CD1c-positive myeloid dendritic cell (primary cell): ENCODE measurements around the gene REC8.
A peak's percentile ranks its signal among the peaks of the same experiment; 100 is the strongest.

Experiments
- DNase-seq: peaks from one replicate; pipeline ENCODE4 v3.0.0-alpha.2; 2016; ENCODE audit errors: extremely low spot score

The REC8 gene, protein sequence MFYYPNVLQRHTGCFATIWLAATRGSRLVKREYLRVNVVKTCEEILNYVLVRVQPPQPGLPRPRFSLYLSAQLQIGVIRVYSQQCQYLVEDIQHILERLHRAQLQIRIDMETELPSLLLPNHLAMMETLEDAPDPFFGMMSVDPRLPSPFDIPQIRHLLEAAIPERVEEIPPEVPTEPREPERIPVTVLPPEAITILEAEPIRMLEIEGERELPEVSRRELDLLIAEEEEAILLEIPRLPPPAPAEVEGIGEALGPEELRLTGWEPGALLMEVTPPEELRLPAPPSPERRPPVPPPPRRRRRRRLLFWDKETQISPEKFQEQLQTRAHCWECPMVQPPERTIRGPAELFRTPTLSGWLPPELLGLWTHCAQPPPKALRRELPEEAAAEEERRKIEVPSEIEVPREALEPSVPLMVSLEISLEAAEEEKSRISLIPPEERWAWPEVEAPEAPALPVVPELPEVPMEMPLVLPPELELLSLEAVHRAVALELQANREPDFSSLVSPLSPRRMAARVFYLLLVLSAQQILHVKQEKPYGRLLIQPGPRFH

DNA sequence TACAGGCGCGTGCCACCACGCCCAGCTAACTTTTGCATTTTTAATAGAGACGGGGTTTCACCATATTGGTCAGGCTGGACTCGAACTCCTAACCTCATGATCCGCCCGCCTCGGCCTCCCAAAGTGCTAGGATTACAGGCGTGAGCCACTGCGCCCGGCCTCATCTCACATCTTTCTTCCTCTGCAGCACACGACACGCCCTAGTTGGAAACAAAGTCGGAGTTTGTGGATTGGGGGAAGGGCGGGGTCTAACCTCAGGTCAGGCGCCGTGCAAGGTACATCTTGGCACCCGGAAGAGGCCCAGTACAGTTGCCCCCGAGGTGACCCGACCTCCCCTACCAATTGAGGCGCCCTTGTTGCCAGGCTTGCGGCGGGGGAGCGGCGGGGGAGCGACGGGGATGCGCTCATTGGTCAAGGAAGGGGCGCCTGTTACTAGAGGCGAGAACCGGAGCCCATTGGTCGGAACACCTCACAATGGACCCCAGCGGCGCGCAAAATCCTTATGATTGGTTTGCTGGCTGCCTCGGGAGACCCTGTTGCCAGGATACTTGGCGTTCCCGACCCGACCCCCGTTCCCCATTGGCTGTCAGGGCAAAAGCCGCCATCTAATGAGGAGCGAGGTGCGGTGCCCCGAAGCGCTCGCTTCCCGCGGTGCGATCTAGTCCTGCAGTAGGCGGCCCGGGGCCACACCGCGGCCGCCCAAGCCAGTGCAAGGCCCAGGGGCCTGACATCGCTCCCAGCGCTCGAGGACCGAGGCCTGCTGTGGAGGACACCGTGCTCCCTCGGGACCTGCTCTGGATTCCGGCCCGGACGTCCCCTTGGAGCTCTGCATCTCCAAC, at the start of gene REC8:
REC8 (plus strand) TSS at position 659 of the 839 bp plus-strand sequence. CDS start 473 bp downstream, outside the sequence.
- peak; percentile 33 for DNase-seq

- no peak for DNase-seq
Measured at GRCh38 chr14:24122416-24122815, 49.5 kb upstream of the REC8 start.

- no peak for DNase-seq
Measured at GRCh38 chr14:24122898-24123297, 49.0 kb upstream of the REC8 start.

GRCh38 chr14:24123424-24124417, 48.2 kb upstream of the REC8 start:
- DNase-seq, result no peak

GRCh38 chr14:24126939-24127338, 44.9 kb upstream of the REC8 start:
- no peak for DNase-seq

- DNase-seq, result no peak
Measured at GRCh38 chr14:24127673-24128072, 44.2 kb upstream of the REC8 start.

DNA sequence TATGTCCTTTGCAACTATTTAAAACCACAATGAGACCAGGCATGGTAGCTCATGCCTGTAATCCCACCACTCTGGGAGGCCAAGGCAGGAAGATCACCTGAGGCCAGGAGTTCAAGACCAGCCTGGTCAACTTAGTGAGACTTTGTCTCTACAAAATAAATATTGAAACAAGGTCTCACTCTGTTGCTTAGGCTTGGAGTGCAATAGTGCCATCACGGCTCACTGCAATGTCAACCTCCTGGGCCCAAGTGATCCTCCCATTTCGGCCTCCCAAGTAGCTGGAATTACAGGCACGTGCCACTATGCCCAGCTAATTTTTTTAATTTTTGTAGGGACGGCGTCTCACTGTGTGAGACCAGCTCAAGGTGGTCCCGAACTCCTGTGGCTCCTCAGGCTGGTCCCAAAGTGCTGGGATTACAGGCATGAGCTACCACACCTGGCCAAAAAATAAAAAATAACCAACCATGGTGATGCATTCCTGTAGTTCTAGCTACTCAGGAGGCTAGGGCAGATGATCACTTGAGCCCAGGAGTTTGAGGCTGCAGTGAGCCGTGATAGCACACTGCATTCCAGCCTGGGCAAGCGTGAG, 42.4 kb upstream of the REC8 start:
- DNase-seq, result no peak

- peak; percentile 18 for DNase-seq
Measured at GRCh38 chr14:24130380-24130716, 41.5 kb upstream of the REC8 start, which contains the start of gene FITM1. FITM1 (plus strand) TSS chr14:24130659; CDS start chr14:24131564, 905 bp downstream.

DNA sequence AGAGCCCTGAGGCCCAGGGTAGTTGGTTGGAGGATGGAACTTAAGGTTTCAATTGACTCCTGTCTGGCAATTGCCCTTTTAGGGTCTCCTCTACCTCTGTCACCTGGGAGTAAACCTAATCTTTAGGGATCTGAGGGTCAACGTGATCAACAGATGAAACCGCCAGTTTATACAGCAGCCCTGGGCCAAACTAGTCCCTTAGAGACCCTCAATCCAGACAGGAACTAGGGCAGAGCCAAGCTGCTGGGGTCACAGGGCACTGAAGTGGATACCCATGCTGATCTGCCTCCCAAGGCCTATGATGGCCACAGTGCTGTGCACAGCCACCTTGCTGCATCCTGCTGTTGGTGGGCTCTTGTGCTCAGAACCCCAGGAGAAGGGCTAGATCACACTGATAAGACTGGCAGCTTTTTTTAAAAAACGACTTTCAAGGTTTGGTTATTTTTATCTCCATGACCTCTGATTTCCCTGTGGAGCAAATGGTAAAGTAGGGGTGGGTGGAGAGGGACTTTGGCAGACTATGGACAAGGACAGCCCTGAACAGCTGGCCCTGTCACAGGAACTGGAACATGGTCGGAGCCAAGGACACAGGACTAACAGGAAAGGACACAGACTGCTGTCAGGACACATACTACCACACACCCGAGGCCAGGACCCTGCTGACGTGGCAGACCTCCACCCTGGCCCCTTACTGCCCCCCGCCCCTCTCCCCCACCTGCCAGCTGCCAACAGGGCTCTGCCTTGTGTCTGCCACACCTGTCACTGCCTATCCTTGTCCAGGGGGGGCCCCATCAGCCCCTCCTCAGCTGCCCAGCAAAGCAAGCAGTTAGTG, 40.9 kb upstream of the REC8 start:
- no peak for DNase-seq

DNA sequence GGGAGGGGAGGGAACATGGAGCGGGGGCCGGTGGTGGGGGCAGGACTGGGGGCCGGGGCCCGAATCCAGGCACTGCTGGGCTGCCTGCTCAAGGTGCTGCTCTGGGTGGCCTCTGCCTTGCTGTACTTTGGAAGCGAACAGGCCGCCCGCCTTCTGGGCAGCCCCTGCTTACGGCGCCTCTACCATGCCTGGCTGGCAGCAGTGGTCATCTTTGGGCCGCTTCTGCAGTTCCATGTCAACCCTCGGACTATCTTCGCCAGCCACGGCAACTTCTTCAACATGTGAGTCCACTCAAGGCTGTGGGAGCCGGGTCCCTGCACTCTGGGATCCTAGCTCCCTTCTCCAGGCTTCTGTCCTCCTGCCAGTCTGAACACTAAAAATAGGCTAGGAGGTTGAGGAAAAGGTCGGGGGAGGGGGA, 40.3 kb upstream of the REC8 start:
- DNase-seq, result no peak

DNA sequence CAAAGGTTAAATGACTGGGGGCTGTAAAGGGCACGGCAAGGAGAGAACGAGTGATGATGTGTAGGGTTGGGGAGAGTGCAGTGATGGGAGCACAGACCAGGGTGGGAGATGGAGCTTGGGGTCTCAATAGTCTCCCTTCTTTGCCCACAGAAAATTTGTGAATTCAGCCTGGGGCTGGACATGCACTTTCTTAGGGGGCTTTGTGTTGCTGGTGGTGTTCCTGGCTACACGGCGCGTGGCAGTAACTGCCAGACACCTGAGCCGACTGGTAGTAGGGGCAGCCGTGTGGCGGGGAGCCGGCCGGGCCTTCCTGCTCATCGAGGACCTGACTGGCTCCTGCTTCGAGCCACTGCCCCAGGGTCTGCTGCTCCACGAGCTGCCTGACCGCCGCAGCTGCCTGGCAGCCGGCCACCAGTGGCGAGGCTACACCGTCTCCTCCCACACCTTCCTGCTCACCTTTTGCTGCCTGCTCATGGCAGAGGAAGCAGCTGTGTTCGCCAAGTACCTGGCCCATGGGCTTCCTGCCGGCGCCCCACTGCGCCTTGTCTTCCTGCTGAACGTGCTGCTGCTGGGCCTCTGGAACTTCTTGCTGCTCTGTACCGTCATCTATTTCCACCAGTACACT, 39.7 kb upstream of the REC8 start:
- no peak for DNase-seq

GRCh38 chr14:24132976-24133375, 38.9 kb upstream of the REC8 start:
- no peak for DNase-seq

- no peak for DNase-seq
Measured at GRCh38 chr14:24133735-24134134, 38.1 kb upstream of the REC8 start.

- DNase-seq, result no peak
Measured at GRCh38 chr14:24135584-24135833, 36.4 kb upstream of the REC8 start.

DNA sequence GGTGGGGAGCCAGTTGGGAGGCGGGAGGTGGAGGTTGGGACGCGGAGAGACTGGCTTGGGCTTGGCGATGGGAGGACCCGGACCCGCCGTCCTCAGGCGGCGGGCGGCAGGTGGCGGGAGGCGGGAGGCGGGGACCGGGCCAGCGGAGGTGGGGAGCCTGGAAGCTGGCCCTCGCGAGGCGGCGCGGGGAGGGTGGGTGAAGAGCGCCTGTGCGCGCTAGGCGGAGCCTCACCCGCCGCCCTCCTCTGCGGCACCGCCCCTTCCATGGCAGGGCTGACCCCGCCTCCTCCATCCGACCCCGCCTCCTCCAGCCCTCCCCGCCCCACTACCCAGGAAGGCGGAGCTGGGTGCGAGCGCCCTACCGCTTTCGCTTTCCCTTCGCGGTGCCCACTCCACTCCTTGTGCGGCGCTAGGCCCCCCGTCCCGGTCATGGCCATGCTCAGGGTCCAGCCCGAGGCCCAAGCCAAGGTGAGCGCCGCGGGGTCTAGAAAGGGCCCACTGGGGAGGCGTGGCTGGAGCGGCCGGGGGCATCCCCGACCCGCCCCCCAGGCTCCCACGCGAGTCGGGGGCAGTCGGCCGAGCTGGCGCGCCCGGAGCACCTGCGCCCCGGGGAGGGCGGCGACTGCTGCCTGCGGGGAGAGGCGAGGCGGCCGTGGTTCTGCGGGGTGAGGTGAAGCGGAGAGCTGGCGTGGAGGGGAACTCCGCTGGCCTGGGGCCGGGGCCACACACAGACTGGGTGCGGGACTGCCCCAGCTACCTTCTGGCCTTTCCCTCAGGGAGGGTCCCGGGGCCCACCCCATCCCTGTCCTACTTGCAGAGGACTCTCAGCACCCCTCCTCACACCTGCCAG, 35.8 kb upstream of the REC8 start, which contains the start of gene PSME1:
PSME1 (plus strand) TSS at position 361 of the 850 bp plus-strand sequence; CDS start at position 430, 69 bp downstream.
- peak; percentile 95 for DNase-seq

GRCh38 chr14:24136684-24137528, 35.0 kb upstream of the REC8 start:
- DNase-seq, result no peak

DNA sequence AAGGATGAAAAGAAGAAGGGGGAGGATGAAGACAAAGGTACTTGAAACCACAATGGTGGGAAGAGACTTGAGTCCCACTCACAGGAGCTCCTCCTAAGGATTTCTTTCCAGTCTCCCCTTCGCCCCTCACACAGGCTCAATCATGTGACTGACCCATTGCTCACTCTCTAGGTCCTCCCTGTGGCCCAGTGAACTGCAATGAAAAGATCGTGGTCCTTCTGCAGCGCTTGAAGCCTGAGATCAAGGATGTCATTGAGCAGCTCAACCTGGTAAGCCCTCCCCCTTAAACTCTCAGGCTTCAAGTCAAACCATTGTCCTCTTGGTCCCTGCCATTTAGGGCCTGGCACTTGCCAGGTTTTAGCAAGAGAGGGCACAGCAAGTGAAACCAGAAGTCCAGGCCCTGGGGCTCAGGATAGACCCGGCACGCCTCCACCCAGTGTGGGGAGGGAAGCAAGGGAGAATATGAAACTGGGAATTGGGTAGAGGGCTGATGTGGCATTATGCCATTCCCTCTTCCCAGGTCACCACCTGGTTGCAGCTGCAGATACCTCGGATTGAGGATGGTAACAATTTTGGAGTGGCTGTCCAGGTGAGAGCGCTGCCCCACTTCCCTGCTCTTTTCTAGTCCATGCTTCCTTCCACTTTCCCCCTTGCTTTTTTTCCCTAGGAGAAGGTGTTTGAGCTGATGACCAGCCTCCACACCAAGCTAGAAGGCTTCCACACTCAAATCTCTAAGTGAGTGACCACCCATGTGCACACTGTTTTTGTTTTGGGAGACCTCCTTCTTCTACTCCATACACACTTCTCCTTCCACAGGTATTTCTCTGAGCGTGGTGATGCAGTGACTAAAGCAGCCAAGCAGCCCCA, 34.1 kb upstream of the REC8 start:
- no peak for DNase-seq
